MV-4-11 (cell line): ENCODE measurements around the gene ARHGAP28.

Experiments used
- DNase-seq: peaks from one replicate; lab custom pipeline; 2025; lab: John Stamatoyannopoulos, UW

The ARHGAP28 gene

DNA sequence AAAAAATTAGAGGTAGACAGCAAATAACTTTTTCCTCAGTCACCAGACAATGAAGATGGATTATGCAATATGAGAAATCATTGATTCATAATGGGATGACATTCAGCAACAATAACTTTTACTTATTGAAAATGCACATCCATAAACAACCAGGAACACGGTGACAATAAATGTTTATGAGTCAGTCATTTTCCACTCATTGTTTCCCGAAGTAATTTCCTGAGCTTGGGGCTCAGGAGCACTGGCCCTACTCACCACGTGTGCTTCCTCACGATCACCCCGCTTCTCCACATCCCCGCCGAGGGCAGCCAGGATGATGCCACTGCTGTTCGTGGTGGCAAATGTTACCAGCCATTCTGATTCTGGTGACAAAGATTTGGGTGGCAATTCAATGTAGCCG, 231.8 kb downstream of the ARHGAP28 start:
- no peak for DNase-seq

GRCh38 chr18:6962571-6963451, 233.3 kb downstream of the ARHGAP28 start:
- DNase-seq: no peak

GRCh38 chr18:6963452-6964097, 234.1 kb downstream of the ARHGAP28 start:
- DNase-seq: no peak
